ENCODE results near the gene TPO.

The TPO gene

DNA sequence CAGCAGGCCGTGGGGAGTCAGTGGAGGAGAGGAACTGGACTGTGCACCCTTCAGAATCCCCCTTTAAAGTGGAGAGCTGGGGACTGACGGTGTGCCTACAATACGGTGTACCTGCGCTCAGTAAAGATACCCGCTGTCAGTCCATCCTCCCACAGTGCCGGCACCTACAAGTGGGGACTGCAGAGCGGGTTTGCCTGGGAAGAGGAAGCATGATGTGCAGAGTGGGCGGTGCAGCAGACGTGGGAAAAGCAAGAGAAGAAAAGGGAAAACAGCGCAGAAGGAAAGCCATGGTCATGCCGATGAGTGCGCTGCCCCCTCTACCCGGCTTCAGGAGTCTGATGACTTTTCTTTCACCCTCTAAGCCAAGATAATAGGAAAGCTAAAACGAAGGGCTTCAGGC is 148.0 kb downstream of the TPO start:
- DNase-seq (ENCODE audit: low spot score) = peak; percentile 32
- Histone ChIP-seq H3K27ac (ENCODE audit: poor library complexity, severe bottlenecking) (no peak overlapping the region), H3K4me1 (ENCODE audit: insufficient read depth, poor library complexity, severe bottlenecking) (no peaks in the 10 kb centered on the region), H3K4me3 (ENCODE audit: severe bottlenecking) (no peak overlapping the region), H3K27me3 (ENCODE audit: insufficient read depth, poor library complexity, severe bottlenecking) (no peaks in the 10 kb centered on the region), H3K9me3 (ENCODE audit: severe bottlenecking) (no peaks in the 10 kb centered on the region), H3K36me3 (ENCODE audit: low read depth) (no peaks in the 10 kb centered on the region)
- no peak for ATAC-seq (ENCODE audit: low read depth)
- TF ChIP-seq, protein P1, sequence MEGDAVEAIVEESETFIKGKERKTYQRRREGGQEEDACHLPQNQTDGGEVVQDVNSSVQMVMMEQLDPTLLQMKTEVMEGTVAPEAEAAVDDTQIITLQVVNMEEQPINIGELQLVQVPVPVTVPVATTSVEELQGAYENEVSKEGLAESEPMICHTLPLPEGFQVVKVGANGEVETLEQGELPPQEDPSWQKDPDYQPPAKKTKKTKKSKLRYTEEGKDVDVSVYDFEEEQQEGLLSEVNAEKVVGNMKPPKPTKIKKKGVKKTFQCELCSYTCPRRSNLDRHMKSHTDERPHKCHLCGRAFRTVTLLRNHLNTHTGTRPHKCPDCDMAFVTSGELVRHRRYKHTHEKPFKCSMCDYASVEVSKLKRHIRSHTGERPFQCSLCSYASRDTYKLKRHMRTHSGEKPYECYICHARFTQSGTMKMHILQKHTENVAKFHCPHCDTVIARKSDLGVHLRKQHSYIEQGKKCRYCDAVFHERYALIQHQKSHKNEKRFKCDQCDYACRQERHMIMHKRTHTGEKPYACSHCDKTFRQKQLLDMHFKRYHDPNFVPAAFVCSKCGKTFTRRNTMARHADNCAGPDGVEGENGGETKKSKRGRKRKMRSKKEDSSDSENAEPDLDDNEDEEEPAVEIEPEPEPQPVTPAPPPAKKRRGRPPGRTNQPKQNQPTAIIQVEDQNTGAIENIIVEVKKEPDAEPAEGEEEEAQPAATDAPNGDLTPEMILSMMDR (IDR thresholded peaks at IDR 0.05; ENCODE audit: poor library complexity, severe bottlenecking) = no peak

DNA sequence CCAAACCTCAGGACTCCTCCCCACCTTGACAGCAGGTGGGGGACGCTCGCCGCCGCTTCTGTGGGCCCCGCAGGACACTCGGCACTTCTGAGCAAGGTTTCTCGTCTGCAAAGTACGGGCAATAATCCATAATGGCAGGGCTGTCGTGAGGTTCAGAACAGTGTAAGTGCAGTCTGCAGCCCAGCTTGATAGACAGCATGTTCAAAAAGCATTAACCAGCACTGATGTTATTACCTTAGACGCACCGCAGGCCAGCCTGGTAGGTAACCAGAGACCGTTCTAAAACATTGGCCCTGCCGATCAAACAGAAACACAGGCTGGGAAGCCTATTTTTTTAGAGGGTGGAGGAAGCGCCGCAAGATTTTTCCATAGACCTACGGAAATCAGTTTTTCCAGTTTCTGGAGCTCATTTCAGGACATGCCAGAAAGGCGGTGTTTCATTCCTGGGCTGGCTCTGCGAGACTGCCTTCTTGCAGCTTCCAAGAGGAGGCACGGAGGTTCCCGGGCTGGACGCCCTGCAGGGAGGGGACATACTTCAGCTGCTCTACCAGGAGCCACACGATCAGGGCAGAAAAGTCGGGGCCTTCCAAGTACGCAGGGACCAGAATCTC is 148.7 kb downstream of the TPO start:
- TF ChIP-seq, protein P1 (IDR thresholded peaks at IDR 0.05; ENCODE audit: poor library complexity, severe bottlenecking) = no peak
- no peaks in the 10 kb centered on the region for H3K9me3 ChIP-seq (ENCODE audit: severe bottlenecking)
- H3K4me1 ChIP-seq (ENCODE audit: insufficient read depth, poor library complexity, severe bottlenecking) = no peaks in the 10 kb centered on the region
- no peak overlapping the region for H3K27ac ChIP-seq (ENCODE audit: poor library complexity, severe bottlenecking)
- no peak for ATAC-seq (ENCODE audit: low read depth)
- no peaks in the 10 kb centered on the region for H3K27me3 ChIP-seq (ENCODE audit: insufficient read depth, poor library complexity, severe bottlenecking)
- no peaks in the 10 kb centered on the region for H3K36me3 ChIP-seq (ENCODE audit: low read depth)
- H3K4me3 ChIP-seq (ENCODE audit: severe bottlenecking) = no peak overlapping the region
- peak; percentile 34 for DNase-seq (ENCODE audit: low spot score)

- Histone ChIP-seq H3K27ac (ENCODE audit: poor library complexity, severe bottlenecking) (no peak overlapping the region), H3K9me3 (ENCODE audit: severe bottlenecking) (no peaks in the 10 kb centered on the region), H3K4me1 (ENCODE audit: insufficient read depth, poor library complexity, severe bottlenecking) (no peaks in the 10 kb centered on the region), H3K36me3 (ENCODE audit: low read depth) (no peaks in the 10 kb centered on the region), H3K4me3 (ENCODE audit: severe bottlenecking) (no peak overlapping the region), H3K27me3 (ENCODE audit: insufficient read depth, poor library complexity, severe bottlenecking) (no peaks in the 10 kb centered on the region)
- TF ChIP-seq, protein P1 (IDR thresholded peaks at IDR 0.05; ENCODE audit: poor library complexity, severe bottlenecking) = no peak
- no peak for DNase-seq (ENCODE audit: low spot score)
- ATAC-seq (ENCODE audit: low read depth) = no peak
Measured at GRCh38 chr2:1563084-1563857, 150.0 kb downstream of the TPO start.

DNA sequence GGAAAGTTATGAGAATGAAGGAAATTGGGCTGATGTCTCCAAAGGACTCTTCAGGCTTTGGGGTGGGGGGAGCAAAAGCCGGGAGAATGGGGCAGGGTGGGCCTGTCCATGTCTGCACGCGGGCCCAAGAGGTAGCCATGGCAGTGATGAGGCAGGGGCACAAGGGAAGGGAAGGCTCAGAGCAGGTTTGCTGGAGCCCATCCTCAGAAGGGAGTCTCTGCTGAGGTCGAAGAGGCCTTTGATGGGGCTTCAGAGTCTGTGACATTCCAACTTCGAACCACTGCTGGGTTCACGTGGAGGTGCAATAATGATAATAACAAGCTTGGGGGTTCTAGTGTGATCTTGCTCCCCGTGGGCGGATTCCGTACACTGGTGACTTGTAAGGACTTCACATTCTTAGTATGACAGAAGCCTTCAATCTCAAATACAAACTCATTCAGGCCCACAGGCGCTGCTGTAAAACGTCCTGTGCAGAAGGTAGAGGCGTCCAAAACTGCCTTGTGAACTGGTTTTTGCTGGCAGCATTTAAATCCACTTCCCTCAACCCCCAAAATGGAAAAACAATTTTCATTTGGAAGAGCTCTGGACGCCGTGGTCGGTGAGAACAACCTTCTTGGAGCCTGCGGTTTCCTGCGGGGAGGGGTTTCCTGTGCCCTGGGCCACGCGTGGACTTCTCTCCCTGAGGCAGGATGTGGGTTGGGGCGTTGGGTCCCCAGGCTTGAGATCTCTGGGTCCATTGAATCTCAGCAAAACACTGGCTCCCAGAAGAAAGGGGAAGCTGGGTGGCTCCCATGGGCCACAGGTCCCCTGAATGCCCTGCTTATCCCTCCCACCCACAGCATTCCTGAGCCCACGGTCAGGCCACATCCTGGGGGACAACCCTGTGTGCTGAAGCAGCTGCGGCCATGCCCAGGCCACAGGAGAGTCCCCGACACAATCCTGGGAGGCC is 151.0 kb downstream of the TPO start:
- TF ChIP-seq, protein P1 (IDR thresholded peaks at IDR 0.05; ENCODE audit: poor library complexity, severe bottlenecking) = no peak
- H3K4me3 ChIP-seq (ENCODE audit: severe bottlenecking) = no peak overlapping the region
- no peaks in the 10 kb centered on the region for H3K4me1 ChIP-seq (ENCODE audit: insufficient read depth, poor library complexity, severe bottlenecking)
- peak; percentile 46 for DNase-seq (ENCODE audit: low spot score)
- no peak for ATAC-seq (ENCODE audit: low read depth)
- H3K36me3 ChIP-seq (ENCODE audit: low read depth) = no peaks in the 10 kb centered on the region
- H3K27me3 ChIP-seq (ENCODE audit: insufficient read depth, poor library complexity, severe bottlenecking) = no peaks in the 10 kb centered on the region
- H3K9me3 ChIP-seq (ENCODE audit: severe bottlenecking) = no peaks in the 10 kb centered on the region
- no peak overlapping the region for H3K27ac ChIP-seq (ENCODE audit: poor library complexity, severe bottlenecking)

All from RWPE2 (cell line).